ENCODE data around the gene PTPRN2.

DNA sequence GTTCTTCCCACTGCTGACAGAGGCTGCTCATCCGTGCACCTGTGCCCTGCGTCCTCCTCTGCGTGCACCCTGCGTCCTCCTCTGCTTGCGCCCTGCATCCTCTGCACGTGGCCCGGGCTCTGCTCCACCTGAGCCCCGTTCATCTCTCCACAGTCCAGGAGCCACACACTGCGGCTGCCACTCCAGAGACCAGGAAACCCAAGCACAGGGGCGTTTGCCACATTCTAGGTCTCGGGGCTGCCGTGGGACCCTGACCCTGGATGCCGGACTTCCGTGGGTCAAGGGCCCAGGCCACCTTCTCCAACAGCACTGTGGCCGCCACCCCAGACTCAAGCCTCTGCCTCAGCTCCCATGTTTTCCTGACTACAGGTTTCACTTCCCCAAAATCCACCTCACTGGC is 460.4 kb downstream of the PTPRN2 start:
- TF ChIP-seq EP300 (IDR thresholded peaks at IDR 0.05) (no peak), POLR2A (IDR thresholded peaks at IDR 0.05) (no peak)
- TF ChIP-seq, protein P1, sequence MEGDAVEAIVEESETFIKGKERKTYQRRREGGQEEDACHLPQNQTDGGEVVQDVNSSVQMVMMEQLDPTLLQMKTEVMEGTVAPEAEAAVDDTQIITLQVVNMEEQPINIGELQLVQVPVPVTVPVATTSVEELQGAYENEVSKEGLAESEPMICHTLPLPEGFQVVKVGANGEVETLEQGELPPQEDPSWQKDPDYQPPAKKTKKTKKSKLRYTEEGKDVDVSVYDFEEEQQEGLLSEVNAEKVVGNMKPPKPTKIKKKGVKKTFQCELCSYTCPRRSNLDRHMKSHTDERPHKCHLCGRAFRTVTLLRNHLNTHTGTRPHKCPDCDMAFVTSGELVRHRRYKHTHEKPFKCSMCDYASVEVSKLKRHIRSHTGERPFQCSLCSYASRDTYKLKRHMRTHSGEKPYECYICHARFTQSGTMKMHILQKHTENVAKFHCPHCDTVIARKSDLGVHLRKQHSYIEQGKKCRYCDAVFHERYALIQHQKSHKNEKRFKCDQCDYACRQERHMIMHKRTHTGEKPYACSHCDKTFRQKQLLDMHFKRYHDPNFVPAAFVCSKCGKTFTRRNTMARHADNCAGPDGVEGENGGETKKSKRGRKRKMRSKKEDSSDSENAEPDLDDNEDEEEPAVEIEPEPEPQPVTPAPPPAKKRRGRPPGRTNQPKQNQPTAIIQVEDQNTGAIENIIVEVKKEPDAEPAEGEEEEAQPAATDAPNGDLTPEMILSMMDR (IDR thresholded peaks at IDR 0.05) = no peak
